HepG2 (cell line): ENCODE data around the gene SIX3. TPM values are rescaled to one million over a fixed set of nuclear protein-coding genes. Genes with fewer than 3 reads are reported as not detected.

ENCODE experiments used
- ATAC-seq: fragments of 200-7000 bp; cut with Tn5 transposase; 3 replicates; pipeline ENCODE4 v1.9.1; 2020; ENCODE audit warnings: mild to moderate bottlenecking, moderate library complexity
- BruUV-seq: library from RNA; stranded (reverse); fragments of 400-500 nt; replicated peaks from 2 replicates; lab custom pipeline; 2021; lab: Mats Ljungman, UMichigan
- CTCF ChIA-PET: fragments of 300-600 bp; formaldehyde crosslinking; extraction: SDS; loops from one replicate; lab custom pipeline; 2021; ENCODE audit warnings: low total read pairs, inconsistent platforms, low intra/inter-chr PET ratio; lab: Yijun Ruan, JAX
- POLR2A ChIA-PET: fragments of 350-600 bp; sonication (Branson Sonifier 250); formaldehyde crosslinking; loops from one replicate; lab custom pipeline; 2020; ENCODE audit warnings: antibody characterized with exemption, inconsistent platforms; lab: Yijun Ruan, JAX
- DNase-seq: peaks from one replicate; pipeline ENCODE4 v3.0.0-alpha.2; 2015; ENCODE audit warnings: low spot score
- FAIRE-seq: peaks from 3 replicates; lab custom pipeline; 2011; peaks lifted over from hg19 to GRCh38; lab: Jason Lieb, UNC
- H2AFZ ChIP-seq: one replicate; pipeline ENCODE4 v1.6.1; 2011; ENCODE audit warnings: low read length, inconsistent platforms
- H3K27ac ChIP-seq: fragments of 300-600 bp; 3 replicates; pipeline ENCODE4 v1.8.0; 2011; ENCODE audit warnings: mixed run types, mild to moderate bottlenecking, mixed read lengths, low read length, inconsistent platforms; ENCODE audit not compliant: insufficient read depth; ENCODE audit errors: extremely low read length
- H3K27me3 ChIP-seq, 2 experiments: fragments of 200-600 bp in 1 of 2; 2 replicates in 1 of 2; 3 replicates in 1 of 2; pipeline versions ENCODE4 v1.6.0 to v1.8.0; 2011; ENCODE audit warnings: low read length in 2 of 2, mild to moderate bottlenecking in 2 of 2, moderate library complexity in 2 of 2, inconsistent platforms in 1 of 2; ENCODE audit not compliant: insufficient read depth in 2 of 2, control insufficient read depth in 1 of 2
- H3K36me3 ChIP-seq, 2 experiments: fragments of 200-600 bp in 1 of 2; replicated peaks in 1 of 2; 2 replicates in 1 of 2; 3 replicates in 1 of 2; pipeline versions ENCODE4 v1.5.1 to v1.8.0; 2011; ENCODE audit warnings: low read length in 2 of 2, inconsistent platforms in 1 of 2; ENCODE audit not compliant: insufficient read depth in 2 of 2, control insufficient read depth in 1 of 2
- H3K4me1 ChIP-seq: 2 replicates; pipeline ENCODE4 v1.5.1; 2012; ENCODE audit warnings: low read length, inconsistent platforms; ENCODE audit not compliant: insufficient read depth
- H3K4me2 ChIP-seq: 2 replicates; pipeline ENCODE4 v1.6.0; 2011; ENCODE audit warnings: low read depth, low read length, inconsistent platforms
- H3K4me3 ChIP-seq, 3 experiments: fragments of 200-600 bp in 1 of 3; sonication (generic), shearing (Covaris generic) in 1 of 3; replicated peaks in 1 of 3; 2 replicates each; pipeline ENCODE4 v1.5.1; 2011 to 2016; ENCODE audit warnings: low read length in 3 of 3, inconsistent platforms in 2 of 3, low read depth in 2 of 3, mild to moderate bottlenecking in 2 of 3, control low read depth in 1 of 3, mixed read lengths in 1 of 3; ENCODE audit not compliant: insufficient read depth in 1 of 3
- H3K79me2 ChIP-seq: one replicate; pipeline ENCODE4 v1.6.1; 2011; ENCODE audit warnings: low read length, inconsistent platforms; ENCODE audit not compliant: insufficient read depth
- H3K9ac ChIP-seq: 2 replicates; pipeline ENCODE4 v1.6.0; 2011; ENCODE audit warnings: mild to moderate bottlenecking, low read depth, low read length, inconsistent platforms; ENCODE audit not compliant: insufficient read depth
- H3K9me3 ChIP-seq: 2 replicates; pipeline ENCODE4 v1.5.1; 2012; ENCODE audit warnings: mild to moderate bottlenecking, low read length
- H4K20me1 ChIP-seq: 2 replicates; pipeline ENCODE4 v1.6.0; 2011; ENCODE audit warnings: inconsistent platforms, mild to moderate bottlenecking, low read length, moderate library complexity; ENCODE audit not compliant: insufficient read depth
- ATF7-NPFF ChIP-seq: sonication (generic); formaldehyde crosslinking; IDR thresholded peaks from 2 replicates; pipeline ENCODE4 v1.8.1; 2023; ENCODE audit warnings: mild to moderate bottlenecking, low read depth, missing genetic modification reagents, moderate library complexity
- FOXA1 ChIP-seq, 2 experiments: fragments of 450-650 bp in 1 of 2; sonication (generic) in 1 of 2; formaldehyde crosslinking in 1 of 2; IDR thresholded peaks; 2 replicates each; pipeline versions ENCODE4 v1.4.0 to v1.6.1; 2016 to 2020; ENCODE audit warnings: missing genetic modification reagents in 1 of 2
- HNRNPK ChIP-seq: fragments of 200-400 bp; formaldehyde crosslinking; IDR thresholded peaks from 2 replicates; pipeline ENCODE4 v1.6.1; 2018; ENCODE audit warnings: low read length, low read depth, moderate library complexity, mild to moderate bottlenecking; ENCODE audit not compliant: poor library complexity, severe bottlenecking
- PHF21A ChIP-seq: sonication (generic); formaldehyde crosslinking; IDR thresholded peaks from 2 replicates; pipeline ENCODE4 v1.5.0; 2020; ENCODE audit warnings: mild to moderate bottlenecking, missing genetic modification reagents
- SALL1 ChIP-seq: sonication (generic); formaldehyde crosslinking; IDR thresholded peaks from 2 replicates; pipeline ENCODE4 v1.8.0; 2022; ENCODE audit warnings: mild to moderate bottlenecking, missing genetic modification reagents
- SATB2 ChIP-seq: sonication (generic); formaldehyde crosslinking; IDR thresholded peaks from 2 replicates; pipeline ENCODE4 v1.5.0; 2020; ENCODE audit warnings: missing genetic modification reagents
- THYN1 ChIP-seq: sonication (generic); formaldehyde crosslinking; IDR thresholded peaks from 2 replicates; pipeline ENCODE4 v1.8.1; 2023; ENCODE audit warnings: low read depth, mild to moderate bottlenecking, moderate library complexity, missing genetic modification reagents, borderline replicate concordance
- ZEB1 ChIP-seq: IDR thresholded peaks from 2 replicates; pipeline ENCODE4 v1.6.1; 2012; ENCODE audit warnings: mild to moderate bottlenecking, low read depth, inconsistent platforms; ENCODE audit not compliant: insufficient replicate concordance
- ZMAT5 ChIP-seq: sonication (generic); formaldehyde crosslinking; IDR thresholded peaks from 2 replicates; pipeline ENCODE4 v1.5.0; 2020; ENCODE audit warnings: mild to moderate bottlenecking, low read depth, missing genetic modification reagents, borderline replicate concordance
- ZNF24 ChIP-seq: fragments of 450-650 bp; IDR thresholded peaks from 2 replicates; pipeline ENCODE4 v1.6.1; 2017; ENCODE audit warnings: antibody characterized with exemption, mild to moderate bottlenecking
- ZNF264 ChIP-seq: sonication (generic); formaldehyde crosslinking; IDR thresholded peaks from 2 replicates; pipeline ENCODE4 v1.4.0; 2020; ENCODE audit warnings: missing genetic modification reagents
- WGBS: methylation state at CpG from one replicate; pipeline ENCODE4 v1.1.6; 2017; ENCODE audit warnings: low lambda C conversion rate; 5-methylcytosine and 5-hydroxymethylcytosine counted together
- in situ Hi-C: cut with HindIII; loops from 2 replicates; pipeline ENCODE4 v1.10.0; 2017; ENCODE audit warnings: low pct_unique_long_range_greater_than_20kb; ENCODE audit not compliant: extremely low pct_ligation_motif_present
- intact Hi-C: fragments of 100-400 bp; cut with micrococcal nuclease; formaldehyde crosslinking; loops from one replicate; pipeline ENCODE4 v1.10.0; 2022; ENCODE audit not compliant: unreplicated experiment
- polyA plus RNA-seq, 8 experiments: library from polyadenylated mRNA; depleted of rRNA in 3 of 8; stranded (reverse) in 7 of 8; unstranded in 1 of 8; fragments of >200 nt; fragmentation: Illumina TruSeq in 4 of 8; extraction: Trizol in 4 of 8; gene quantifications; 2 replicates each; pipeline versions ENCODE4 v1.2.1 to v1.2.3, GENCODE V29; 2011 to 2016; ENCODE audit warnings: low read depth in 4 of 8, missing spikeins in 1 of 8, mixed read lengths in 1 of 8; ENCODE audit not compliant: insufficient read depth in 1 of 8
- total RNA-seq, 5 experiments: library from RNA; depleted of rRNA; stranded (reverse); fragments of >200 nt; fragmentation: Illumina TruSeq; extraction: Trizol; gene quantifications; 2 replicates each; pipeline ENCODE4 v1.2.3, GENCODE V29; 2016; ENCODE audit warnings: low read depth in 1 of 5
- TF ChIP-seq, protein P1 (sequence below): sonication (generic); formaldehyde crosslinking; IDR thresholded peaks from 2 replicates; pipeline ENCODE4 v1.5.0; 2020; ENCODE audit warnings: missing genetic modification reagents
- TF ChIP-seq, protein P2 (sequence below): sonication (generic); formaldehyde crosslinking; IDR thresholded peaks from 2 replicates; pipeline ENCODE4 v1.8.0; 2022; ENCODE audit warnings: low read depth, missing genetic modification reagents

The SIX3 gene
- total and polyA plus RNA-seq, 2 of the 13 experiments (the other 11 are each of a cell fraction or from before 2014, with no cell fraction given), result not detected

DNA sequence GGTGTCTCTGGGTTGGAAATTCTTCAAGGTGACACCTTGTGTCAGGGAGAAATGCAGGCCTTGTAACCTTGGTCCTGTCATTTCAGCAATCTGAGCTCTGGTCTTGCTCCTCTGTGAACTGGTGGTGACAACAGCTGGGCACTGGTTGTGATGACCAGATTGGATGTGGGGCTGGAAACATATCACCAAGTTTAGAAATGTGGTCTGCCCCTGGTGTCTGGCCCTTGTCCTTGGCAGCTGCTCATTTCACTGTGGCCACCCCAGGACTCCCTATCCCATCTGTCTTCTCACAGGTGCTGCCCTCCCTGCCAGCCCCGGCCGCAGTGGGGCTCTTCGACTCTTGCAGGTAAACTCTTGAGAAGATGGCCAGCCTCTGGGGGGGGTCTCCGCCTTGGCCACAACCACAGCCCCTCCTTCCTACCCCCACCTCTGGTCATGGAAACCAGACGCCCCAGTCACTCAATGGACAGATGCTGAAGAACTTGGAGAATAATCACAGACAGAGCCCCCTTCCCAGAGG, 20.7 kb downstream of the SIX3 start:
- BruUV-seq, result no TSS peak
- ChIA-PET CTCF (no interaction called here), POLR2A (no interaction called here)
- intact Hi-C loops, result no loop called here
- 18% methylated on average over 4 of the region's 5 CpGs for WGBS
- in situ Hi-C loops, result no loop called here
- no peaks in the 10 kb centered on the region for H3K9me3 ChIP-seq
- H2AFZ ChIP-seq, result no peak overlapping the region
- no peaks in the 10 kb centered on the region for H3K36me3 ChIP-seq
- no peak overlapping the region for H3K9ac ChIP-seq
- no peaks in the 10 kb centered on the region for H4K20me1 ChIP-seq
- no peak overlapping the region for H3K4me2 ChIP-seq
- no peak for TF ChIP-seq PHF21A
- no peak for TF ChIP-seq SALL1 (CRISPR knock-in tag)
- no peak for TF ChIP-seq ZEB1
- no peak for TF ChIP-seq ZNF24
- no peak for TF ChIP-seq ATF7-NPFF (CRISPR knock-in tag)
- no peak for TF ChIP-seq HNRNPK
- no peak for TF ChIP-seq THYN1 (CRISPR knock-in tag)
- no peak for TF ChIP-seq SATB2 (CRISPR knock-in tag)
- TF ChIP-seq ZMAT5 (CRISPR knock-in tag), result no peak
- TF ChIP-seq, protein P1, sequence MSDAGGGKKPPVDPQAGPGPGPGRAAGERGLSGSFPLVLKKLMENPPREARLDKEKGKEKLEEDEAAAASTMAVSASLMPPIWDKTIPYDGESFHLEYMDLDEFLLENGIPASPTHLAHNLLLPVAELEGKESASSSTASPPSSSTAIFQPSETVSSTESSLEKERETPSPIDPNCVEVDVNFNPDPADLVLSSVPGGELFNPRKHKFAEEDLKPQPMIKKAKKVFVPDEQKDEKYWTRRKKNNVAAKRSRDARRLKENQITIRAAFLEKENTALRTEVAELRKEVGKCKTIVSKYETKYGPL (CRISPR knock-in tag), result no peak
- TF ChIP-seq, protein P2, sequence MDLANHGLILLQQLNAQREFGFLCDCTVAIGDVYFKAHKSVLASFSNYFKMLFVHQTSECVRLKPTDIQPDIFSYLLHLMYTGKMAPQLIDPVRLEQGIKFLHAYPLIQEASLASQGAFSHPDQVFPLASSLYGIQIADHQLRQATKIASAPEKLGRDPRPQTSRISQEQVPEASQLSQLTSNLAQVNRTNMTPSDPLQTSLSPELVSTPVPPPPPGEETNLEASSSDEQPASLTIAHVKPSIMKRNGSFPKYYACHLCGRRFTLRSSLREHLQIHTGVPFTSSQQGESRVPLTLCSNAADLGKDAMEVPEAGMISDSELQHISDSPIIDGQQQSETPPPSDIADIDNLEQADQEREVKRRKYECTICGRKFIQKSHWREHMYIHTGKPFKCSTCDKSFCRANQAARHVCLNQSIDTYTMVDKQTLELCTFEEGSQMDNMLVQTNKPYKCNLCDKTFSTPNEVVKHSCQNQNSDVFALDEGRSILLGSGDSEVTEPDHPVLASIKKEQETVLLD (CRISPR knock-in tag), result no peak
- TF ChIP-seq FOXA1 (IDR thresholded peaks at IDR 0.05), result no peak
- no peak for TF ChIP-seq FOXA1 (CRISPR knock-in tag; IDR thresholded peaks at IDR 0.05)
- no peak for TF ChIP-seq ZNF264 (CRISPR knock-in tag)
- no peaks in the 10 kb centered on the region for H3K4me1 ChIP-seq
- H3K4me3 ChIP-seq, result no peak overlapping the region
- no peak overlapping the region for H3K27ac ChIP-seq
- H3K27me3 ChIP-seq, result peaks cover 4 to 65% of the 10 kb centered on the region in 2 experiments; a peak in 3 of 5 replicates
- DNase-seq (no peak), ATAC-seq (no peak; the same call in 2 of the 3 replicates), FAIRE-seq (no peak)
- H3K79me2 ChIP-seq, result no peaks in the 10 kb centered on the region
